Hippocampal formation (tissue), 2 donors: Measurements from ENCODE around the gene HNRNPA1.
"Not testable (repeated sequence)": the region's sequence is repeated elsewhere in the genome, so short reads cannot be mapped to it uniquely, and the experiment has no call there.

ENCODE experiments used
- DNase-seq, 2 donors: peaks; one replicate each; lab custom pipeline; 2025; lab: John Stamatoyannopoulos, UW

HNRNPA1 gene

GRCh38 chr12:54280468-54281260, at the start of gene HNRNPA1:
Gene HNRNPA1, plus strand, starts transcription at chr12:54280726. Its CDS starts 82 bp downstream, at chr12:54280808.
- peak; percentile 96 to 100 for DNase-seq

- DNase-seq: not testable (repeated sequence)
Observed at GRCh38 chr12:54231269-54231668, 49.3 kb upstream of the HNRNPA1 start.

GRCh38 chr12:54232790-54233189, 47.7 kb upstream of the HNRNPA1 start:
- DNase-seq: no peak

GRCh38 chr12:54238531-54238930, 42.0 kb upstream of the HNRNPA1 start:
- DNase-seq: no peak

- DNase-seq: no peak
Observed at GRCh38 chr12:54239620-54240019, 40.9 kb upstream of the HNRNPA1 start.

- DNase-seq: no peak
Observed at GRCh38 chr12:54240129-54240528, 40.4 kb upstream of the HNRNPA1 start.

- no peak for DNase-seq
Observed at GRCh38 chr12:54240971-54241588, 39.4 kb upstream of the HNRNPA1 start.

- no peak for DNase-seq
Observed at GRCh38 chr12:54246011-54246641, 34.4 kb upstream of the HNRNPA1 start.

- DNase-seq: no peak
Observed at GRCh38 chr12:54249489-54249888, 31.0 kb upstream of the HNRNPA1 start.

GRCh38 chr12:54251667-54252284, 28.8 kb upstream of the HNRNPA1 start:
- peak in 1 of 2 donors; percentile 51 for DNase-seq

- DNase-seq: no peak
Observed at GRCh38 chr12:54253240-54253639, 27.3 kb upstream of the HNRNPA1 start.

GRCh38 chr12:54257332-54257731, 23.2 kb upstream of the HNRNPA1 start:
- no peak for DNase-seq

GRCh38 chr12:54258201-54258681, 22.3 kb upstream of the HNRNPA1 start:
- no peak for DNase-seq

GRCh38 chr12:54259194-54260011, 21.1 kb upstream of the HNRNPA1 start:
- DNase-seq: peak; percentile 67 to 78

- DNase-seq: no peak
Observed at GRCh38 chr12:54261815-54262402, 18.6 kb upstream of the HNRNPA1 start.

- DNase-seq: no peak
Observed at GRCh38 chr12:54262403-54262925, 18.1 kb upstream of the HNRNPA1 start.

GRCh38 chr12:54265364-54265812, 15.1 kb upstream of the HNRNPA1 start:
- no peak for DNase-seq

- DNase-seq: no peak
Observed at GRCh38 chr12:54266852-54267251, 13.7 kb upstream of the HNRNPA1 start.

GRCh38 chr12:54270345-54270744, 10.2 kb upstream of the HNRNPA1 start:
- no peak for DNase-seq

- DNase-seq: no peak
Observed at GRCh38 chr12:54272214-54272613, 8.3 kb upstream of the HNRNPA1 start.

- DNase-seq: no peak
Observed at GRCh38 chr12:54273981-54274380, 6.5 kb upstream of the HNRNPA1 start.
